MCF 10A (cell line): ENCODE results near the gene TSPAN15. TPM values are rescaled to one million over a fixed set of nuclear protein-coding genes. Genes with fewer than 3 reads are reported as not detected.

Source experiments
- BruUV-seq: library from RNA; stranded (reverse); fragments of 400-500 nt; replicated peaks from 2 replicates; lab custom pipeline; 2021; lab: Mats Ljungman, UMichigan
- CTCF ChIA-PET: fragments of 300-600 bp; sonication (Branson Sonifier 250); formaldehyde crosslinking; extraction: SDS; loops from one replicate; lab custom pipeline; 2021; ENCODE audit warnings: antibody characterized with exemption, inconsistent platforms; lab: Yijun Ruan, JAX
- POLR2A ChIA-PET: fragments of 300-600, 350-650 bp; sonication (Branson Sonifier 250); formaldehyde crosslinking; extraction: SDS; loops from one replicate; lab custom pipeline; 2020; ENCODE audit warnings: antibody characterized with exemption, inconsistent platforms; lab: Yijun Ruan, JAX
- DNase-seq: peaks from one replicate; pipeline ENCODE4 v3.0.0-alpha.2; 2018; ENCODE audit not compliant: unreplicated experiment
- H3K27ac Mint-ChIP-seq: one replicate; pipeline ENCODE4 v1.8.0; 2022; ENCODE audit warnings: mild to moderate bottlenecking, low read depth, mixed read lengths; ENCODE audit not compliant: unreplicated experiment
- H3K27me3 Mint-ChIP-seq: one replicate; pipeline ENCODE4 v1.8.0; 2022; ENCODE audit warnings: mixed read lengths; ENCODE audit not compliant: insufficient read depth, unreplicated experiment
- H3K36me3 Mint-ChIP-seq: one replicate; pipeline ENCODE4 v1.8.0; 2022; ENCODE audit warnings: mild to moderate bottlenecking, moderate library complexity, mixed read lengths; ENCODE audit not compliant: insufficient read depth, unreplicated experiment
- H3K4me1 Mint-ChIP-seq: one replicate; pipeline ENCODE4 v1.8.0; 2022; ENCODE audit warnings: mixed read lengths; ENCODE audit not compliant: insufficient read depth, unreplicated experiment
- H3K4me3 Mint-ChIP-seq: one replicate; pipeline ENCODE4 v1.8.0; 2022; ENCODE audit warnings: mild to moderate bottlenecking, moderate library complexity, mixed read lengths; ENCODE audit not compliant: unreplicated experiment
- H3K9me3 Mint-ChIP-seq: one replicate; pipeline ENCODE4 v1.8.0; 2022; ENCODE audit warnings: mixed read lengths; ENCODE audit not compliant: unreplicated experiment
- CTCF ChIP-seq: fragments of 200-600 bp; IDR thresholded peaks from one replicate; pipeline ENCODE4 v1.8.0; 2022; ENCODE audit warnings: antibody characterized with exemption, mild to moderate bottlenecking; ENCODE audit not compliant: unreplicated experiment
- intact Hi-C: fragments of 100-400 bp; cut with micrococcal nuclease; formaldehyde crosslinking; loops from 2 replicates; pipeline ENCODE4 v1.14.1; 2022
- total RNA-seq: library from RNA; stranded (reverse); gene quantifications from 2 replicates; pipeline ENCODE4 v1.2.3, GENCODE V29; 2022

The TSPAN15 gene
- total RNA-seq, 1 experiment from 2014 or later = 0.54 TPM

GRCh38 chr10:69492746-69493462 lies 41.6 kb downstream of the TSPAN15 start:
- Mint-ChIP-seq H3K4me3 (no peak overlapping the region), H3K27ac (no peak overlapping the region), H3K9me3 (peaks cover 10% of the 10 kb centered on the region), H3K27me3 (no peaks in the 10 kb centered on the region), H3K4me1 (no peaks in the 10 kb centered on the region), H3K36me3 (peaks cover 6% of the 10 kb centered on the region)
- CTCF ChIA-PET = no interaction called here
- no peak for TF ChIP-seq CTCF
- POLR2A ChIA-PET = no interaction called here
- BruUV-seq = no TSS peak
- intact Hi-C loops = no loop called here
- DNase-seq = no peak

GRCh38 chr10:69494626-69495558 lies 43.6 kb downstream of the TSPAN15 start:
- POLR2A ChIA-PET = no interaction called here
- no peaks in the 10 kb centered on the region for H3K9me3 Mint-ChIP-seq
- no peaks in the 10 kb centered on the region for H3K36me3 Mint-ChIP-seq
- peaks cover 8% of the 10 kb centered on the region for H3K4me1 Mint-ChIP-seq
- CTCF ChIA-PET = interaction anchor here (0.6 to 1.0 kb wide), 2 partner anchors 20 to 242 kb away, joined by 3 to 4 read pairs; no protein-coding TSS in a partner anchor
- BruUV-seq = no TSS peak
- H3K27ac Mint-ChIP-seq = no peak overlapping the region
- intact Hi-C loops = no loop called here
- no peak overlapping the region for H3K4me3 Mint-ChIP-seq
- DNase-seq = no peak
- H3K27me3 Mint-ChIP-seq = no peaks in the 10 kb centered on the region
- no peak for TF ChIP-seq CTCF

- Mint-ChIP-seq H3K9me3 (no peaks in the 10 kb centered on the region), H3K27ac (no peak overlapping the region), H3K4me3 (no peak overlapping the region), H3K27me3 (no peaks in the 10 kb centered on the region), H3K4me1 (peaks cover 8% of the 10 kb centered on the region), H3K36me3 (no peaks in the 10 kb centered on the region)
- intact Hi-C loops = no loop called here
- TF ChIP-seq CTCF = no peak
- no peak for DNase-seq
- ChIA-PET POLR2A (interaction anchor here (1.1 kb wide), 1 partner anchor 145 kb away, joined by 3 read pairs; no protein-coding TSS in a partner anchor), CTCF (no interaction called here)
- no TSS peak for BruUV-seq
Measured at GRCh38 chr10:69495666-69496065, 44.4 kb downstream of the TSPAN15 start.
